Measurements from ENCODE around the gene SELENOV. TPM values are rescaled to one million over a fixed set of nuclear protein-coding genes. Genes with fewer than 3 reads are reported as not detected.

Gene SELENOV
- total RNA-seq, 8 experiments from 2014 or later, result 0.27 to 1.9 (median 0.58) TPM; not detected in 2

DNA sequence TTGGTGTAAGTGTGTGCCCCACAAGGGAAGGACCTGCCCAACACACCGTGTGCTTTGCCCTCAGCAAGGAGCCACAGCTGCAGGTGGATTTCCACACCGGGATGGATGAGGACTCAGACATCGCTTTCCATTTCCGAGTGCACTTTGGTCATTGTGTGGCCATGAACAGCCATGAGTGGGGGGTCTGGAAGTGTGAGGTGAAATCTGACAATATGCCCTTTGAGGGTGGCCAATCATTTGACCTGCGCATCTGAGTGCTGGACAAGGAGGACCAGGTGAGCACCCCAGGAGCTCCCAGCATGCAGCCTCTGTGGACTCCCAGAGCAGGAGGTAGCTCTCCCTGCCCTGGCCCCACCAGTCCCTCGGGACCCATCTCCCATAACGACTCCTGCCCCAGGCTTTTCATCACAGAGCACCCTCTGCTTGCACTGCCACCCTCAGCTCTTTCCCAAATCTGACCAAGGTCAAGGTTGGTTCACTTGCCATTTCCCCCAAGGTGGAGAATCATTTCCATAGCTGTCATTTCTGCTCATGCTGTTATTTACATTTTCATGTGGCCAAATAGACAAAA is 38.2 kb downstream of the SELENOV start:
- ATAC-seq (replicated peaks in 6 of 8), result no peak
- H3K4me1 ChIP-seq (replicated peaks in 1 of 2), result no peaks in the 10 kb centered on the region
- H3K4me3 ChIP-seq, result no peak overlapping the region
- 0 to 88% (median 30%) methylated on average over 1 to 2 of the region's 7 CpGs; no CpG with 5 or more reads in 5 of the 10 experiments for WGBS, 10 experiments
- H3K27ac ChIP-seq, result no peak overlapping the region
- in situ Hi-C loops (cut with MboI; ENCODE audit: low pct_unique_long_range_greater_than_20kb in 2 of 9, low sequenced_read_pairs in 9 of 9, unreplicated experiment in 9 of 9), result loop anchor here in 3 of 9 experiments (25.0 kb wide), 1 partner anchor 109 kb away; the partner anchor contains the start of gene LGALS16 (in 3 of the 3)

DNA sequence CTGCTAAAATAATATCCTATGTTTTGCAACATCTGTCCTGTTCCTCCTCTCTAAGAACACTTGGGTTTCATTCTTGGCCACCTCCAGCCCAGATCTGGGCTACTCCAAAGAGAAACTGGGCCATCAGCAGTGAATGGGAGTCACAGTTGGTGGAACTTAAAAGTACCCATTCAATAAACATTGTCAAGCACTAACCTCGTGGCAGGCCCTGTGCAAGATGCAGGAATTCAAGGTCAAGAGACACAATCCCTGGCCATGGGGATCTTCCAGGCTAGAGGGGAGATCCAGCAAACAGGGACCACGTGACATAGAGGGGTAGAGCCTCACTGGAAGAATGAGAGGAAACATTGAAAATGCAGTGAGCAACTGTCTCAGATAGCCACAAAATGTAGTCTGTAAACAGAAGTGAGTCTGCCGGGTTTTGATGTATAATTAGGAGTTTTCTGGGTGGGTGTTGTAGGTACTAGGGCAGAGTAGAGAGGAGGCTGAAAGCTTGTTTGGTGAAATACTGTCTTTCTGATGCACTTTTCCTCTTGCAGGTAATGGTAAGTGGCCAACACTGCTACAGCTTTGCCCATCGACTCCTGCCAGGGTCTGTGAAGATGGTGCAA is 39.9 kb downstream of the SELENOV start:
- Histone ChIP-seq H3K4me1 (replicated peaks in 1 of 2) (no peaks in the 10 kb centered on the region), H3K4me3 (no peak overlapping the region), H3K27ac (no peak overlapping the region)
- 0 to 70% (median 31%) methylated on average over 1 to 3 of the region's 4 CpGs; no CpG with 5 or more reads in 2 of the 10 experiments for WGBS, 10 experiments
- in situ Hi-C loops (cut with MboI; ENCODE audit: low pct_unique_long_range_greater_than_20kb in 2 of 9, low sequenced_read_pairs in 9 of 9, unreplicated experiment in 9 of 9), result loop anchor here in 3 of 9 experiments (25.0 kb wide), 1 partner anchor 107 kb away; the partner anchor contains the start of gene LGALS16 (in 3 of the 3)
- ATAC-seq (replicated peaks in 6 of 8), result no peak

DNA sequence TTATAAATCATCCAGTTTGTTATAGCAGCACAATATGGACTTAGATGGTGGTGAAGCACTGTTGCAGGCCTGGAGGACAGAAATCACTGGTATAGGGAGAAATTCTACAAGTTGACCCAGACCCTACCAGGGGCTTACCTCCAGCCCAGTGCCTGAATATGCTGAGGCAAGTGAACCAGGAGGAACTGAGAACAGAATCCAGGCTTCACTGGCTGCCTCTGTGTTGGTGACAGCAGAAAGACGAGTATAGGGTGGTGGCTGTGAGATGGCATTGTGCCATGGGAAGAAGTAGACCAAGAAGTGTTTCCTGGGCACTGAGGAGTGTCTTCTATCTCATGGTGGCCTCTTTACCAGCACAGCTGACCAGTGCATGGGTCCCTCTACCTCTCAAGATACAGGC is 40.9 kb downstream of the SELENOV start:
- H3K27ac ChIP-seq, result no peak overlapping the region
- H3K4me1 ChIP-seq (replicated peaks in 1 of 2), result no peaks in the 10 kb centered on the region
- 0 to 67% (median 0%) methylated on average over 1 of the region's 1 CpG; no CpG with 5 or more reads in 4 of the 10 experiments for WGBS, 10 experiments
- no peak for ATAC-seq (replicated peaks in 6 of 8)
- no peak overlapping the region for H3K4me3 ChIP-seq
- in situ Hi-C loops (cut with MboI; ENCODE audit: low pct_unique_long_range_greater_than_20kb in 2 of 9, low sequenced_read_pairs in 9 of 9, unreplicated experiment in 9 of 9), result loop anchor here in 3 of 9 experiments (25.0 kb wide), 1 partner anchor 106 kb away; the partner anchor contains the start of gene LGALS16 (in 3 of the 3)

DNA sequence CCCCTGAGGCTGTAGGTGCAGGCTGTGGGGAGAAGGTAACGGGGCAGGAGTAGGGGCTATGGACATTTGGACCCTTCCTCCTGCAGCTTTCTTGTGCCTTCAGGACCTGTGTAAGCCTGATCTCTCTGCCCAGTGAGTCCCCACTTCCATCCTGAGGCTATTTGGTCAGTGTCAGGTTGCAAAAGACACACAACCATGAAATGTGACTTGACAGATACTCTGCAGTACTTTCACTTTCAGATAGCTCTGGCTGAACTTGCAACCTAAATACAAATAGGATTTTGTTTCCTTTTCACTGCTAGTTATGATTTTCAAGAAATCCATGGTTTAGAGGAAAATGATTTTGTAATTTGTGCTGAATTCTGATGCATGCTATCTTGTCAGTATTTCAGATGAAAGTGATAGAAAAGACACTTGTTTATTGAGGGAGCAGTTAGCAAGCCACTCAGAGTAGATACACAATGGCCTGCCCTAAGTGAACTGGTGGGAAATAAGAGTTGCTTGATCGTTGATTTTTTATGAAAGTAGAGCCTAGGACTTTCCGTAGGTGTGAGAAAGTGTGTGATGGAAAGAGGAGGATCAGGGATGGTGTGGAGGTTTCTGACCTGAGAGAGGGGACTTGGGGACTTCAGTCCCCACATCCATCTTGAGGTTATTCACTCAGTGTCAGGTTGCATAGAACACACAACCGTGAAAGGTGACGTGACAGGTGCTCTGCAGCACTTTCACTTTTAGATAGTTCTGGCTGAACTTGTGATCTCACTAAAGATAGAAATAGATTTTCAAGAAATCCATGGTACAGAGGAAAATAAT is 43.1 kb downstream of the SELENOV start:
- ATAC-seq (replicated peaks in 6 of 8), result peak in 4 of 8 experiments; percentile 44 to 98 (median 86)
- Histone ChIP-seq H3K4me1 (replicated peaks in 1 of 2) (no peaks in the 10 kb centered on the region), H3K4me3 (no peak overlapping the region), H3K27ac (no peak overlapping the region)
- in situ Hi-C loops (cut with MboI; ENCODE audit: low pct_unique_long_range_greater_than_20kb in 2 of 9, low sequenced_read_pairs in 9 of 9, unreplicated experiment in 9 of 9), result loop anchor here in 3 of 9 experiments (25.0 kb wide), 1 partner anchor 104 kb away; the partner anchor contains the start of gene LGALS16 (in 3 of the 3)
- 32 to 80% (median 65%) methylated on average over 2 to 4 of the region's 5 CpGs; no CpG with 5 or more reads in 4 of the 10 experiments for WGBS, 10 experiments

DNA sequence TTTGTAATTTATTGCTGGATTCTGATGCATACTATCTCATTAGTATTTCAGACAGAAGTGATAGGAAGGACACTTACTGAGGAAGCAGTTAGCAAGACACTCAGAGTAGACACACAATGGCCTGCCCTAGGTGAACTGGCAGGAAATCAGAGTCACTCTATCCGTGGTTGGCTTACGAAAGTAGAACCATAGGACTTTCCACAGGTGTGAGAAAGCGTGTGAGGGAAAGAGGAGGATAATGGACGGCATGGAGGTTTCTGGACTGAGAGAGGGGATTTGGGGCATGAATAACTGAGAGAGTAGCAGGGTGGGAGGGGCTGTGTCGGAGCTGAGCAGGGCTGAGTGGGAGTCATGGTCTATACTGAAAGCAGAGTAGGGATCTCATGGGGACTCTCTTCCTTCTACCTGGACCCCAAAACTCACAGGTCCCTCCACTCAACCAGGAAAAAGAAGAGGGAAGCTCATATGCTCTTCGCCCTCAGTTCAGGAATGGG is 43.7 kb downstream of the SELENOV start:
- 0 to 78% (median 40%) methylated on average over 1 to 5 of the region's 6 CpGs; no CpG with 5 or more reads in 1 of the 10 experiments for WGBS, 10 experiments
- no peak for ATAC-seq (replicated peaks in 6 of 8)
- in situ Hi-C loops (cut with MboI; ENCODE audit: low pct_unique_long_range_greater_than_20kb in 2 of 9, low sequenced_read_pairs in 9 of 9, unreplicated experiment in 9 of 9), result loop anchor here in 3 of 9 experiments (25.0 kb wide), 1 partner anchor 104 kb away; the partner anchor contains the start of gene LGALS16 (in 3 of the 3)
- no peaks in the 10 kb centered on the region for H3K4me1 ChIP-seq (replicated peaks in 1 of 2)
- H3K4me3 ChIP-seq, result no peak overlapping the region
- no peak overlapping the region for H3K27ac ChIP-seq

DNA sequence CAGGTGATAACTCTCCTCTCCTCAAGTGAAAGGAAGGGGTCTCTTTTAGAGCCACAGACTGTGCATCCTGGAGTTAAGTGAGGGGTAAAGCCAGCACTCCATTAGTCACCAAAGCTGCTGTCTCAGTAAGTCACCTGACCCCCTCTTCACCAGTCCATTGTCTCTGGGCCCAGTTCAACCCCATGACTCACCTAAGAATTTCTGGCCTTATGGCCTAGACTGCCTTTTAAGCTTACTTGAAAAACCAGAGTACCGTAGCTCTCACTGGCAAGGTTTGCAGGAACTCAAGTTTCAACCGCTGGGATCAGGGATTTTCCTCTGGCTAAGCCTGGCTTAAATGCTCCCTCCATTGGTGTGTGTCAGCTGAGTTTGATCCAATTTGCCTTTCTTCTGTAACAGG is 48.5 kb downstream of the SELENOV start:
- in situ Hi-C loops (cut with MboI; ENCODE audit: low pct_unique_long_range_greater_than_20kb in 2 of 9, low sequenced_read_pairs in 9 of 9, unreplicated experiment in 9 of 9), result loop anchor here in 3 of 9 experiments (25.0 kb wide), 1 partner anchor 99 kb away; the partner anchor contains the start of gene LGALS16 (in 3 of the 3)
- no peaks in the 10 kb centered on the region for H3K4me1 ChIP-seq (replicated peaks in 1 of 2)
- ATAC-seq (replicated peaks in 6 of 8), result no peak
- H3K27ac ChIP-seq, result no peak overlapping the region
- WGBS, 10 experiments, result 0 to 100% (median 32%) methylated on average over 1 to 2 of the region's 2 CpGs; no CpG with 5 or more reads in 4 of the 10 experiments
- no peak overlapping the region for H3K4me3 ChIP-seq

DNA sequence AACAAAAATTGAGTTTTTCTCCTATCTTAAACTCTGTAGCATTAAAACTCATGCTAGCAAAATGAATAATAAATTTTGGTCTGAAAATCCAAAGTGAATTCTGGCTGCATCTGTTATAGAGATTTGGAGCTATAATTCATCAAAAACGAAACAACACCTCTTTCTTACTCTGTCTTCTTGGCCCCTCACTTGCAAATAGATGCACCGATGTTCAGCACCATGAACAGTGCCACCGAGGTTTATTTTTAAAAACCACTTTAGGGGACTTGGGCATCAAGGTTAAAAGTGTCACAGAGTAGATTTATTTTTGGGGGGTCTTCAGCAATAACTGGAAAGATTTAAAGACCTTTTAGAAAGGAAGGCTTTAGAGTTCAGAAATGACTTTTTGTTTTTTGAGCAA is 51.1 kb downstream of the SELENOV start:
- in situ Hi-C loops (cut with MboI; ENCODE audit: low pct_unique_long_range_greater_than_20kb in 2 of 9, low sequenced_read_pairs in 9 of 9, unreplicated experiment in 9 of 9), result loop anchor here in 3 of 9 experiments (25.0 kb wide), 1 partner anchor 96 kb away; the partner anchor contains the start of gene LGALS16 (in 3 of the 3)
- no peak for ATAC-seq (replicated peaks in 6 of 8)
- 0 to 83% (median 28%) methylated on average over 1 to 3 of the region's 3 CpGs for WGBS, 10 experiments
- Histone ChIP-seq H3K4me1 (replicated peaks in 1 of 2) (no peaks in the 10 kb centered on the region), H3K4me3 (no peak overlapping the region), H3K27ac (no peak overlapping the region)

DNA sequence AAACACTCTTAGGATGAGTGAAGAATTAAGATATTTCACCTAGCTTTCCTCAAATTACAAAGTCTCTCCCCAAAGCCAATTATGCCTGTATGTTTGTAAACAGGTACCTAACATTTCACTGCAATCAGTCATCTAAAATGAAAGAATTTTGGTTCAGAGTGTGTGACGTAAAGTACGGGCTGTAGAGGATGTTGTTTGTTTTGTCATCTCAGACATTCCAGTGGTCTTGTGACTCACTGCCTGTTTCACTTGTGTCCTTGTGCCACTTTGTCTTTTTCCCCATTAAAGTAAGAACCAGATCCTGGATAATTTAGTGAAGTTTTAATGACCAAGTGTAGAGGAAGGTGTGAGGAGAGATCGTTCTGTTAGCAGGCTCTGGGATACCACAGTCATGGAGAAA is 53.7 kb downstream of the SELENOV start:
- 0 to 79% (median 53%) methylated on average over 1 to 3 of the region's 3 CpGs; no CpG with 5 or more reads in 2 of the 10 experiments for WGBS, 10 experiments
- Histone ChIP-seq H3K27ac (no peak overlapping the region), H3K4me3 (no peak overlapping the region), H3K4me1 (replicated peaks in 1 of 2) (no peaks in the 10 kb centered on the region)
- in situ Hi-C loops (cut with MboI; ENCODE audit: low pct_unique_long_range_greater_than_20kb in 2 of 9, low sequenced_read_pairs in 9 of 9, unreplicated experiment in 9 of 9), result loop anchor here in 3 of 9 experiments (25.0 kb wide), 1 partner anchor 94 kb away; the partner anchor contains the start of gene LGALS16 (in 3 of the 3)
- ATAC-seq (replicated peaks in 6 of 8), result no peak

Other genes with a start within 250 kb of the SELENOV start
- not detected for gene IFNL2, start 246.7 kb upstream of the SELENOV start, total RNA-seq
- gene IFNL1, start 218.7 kb upstream of the SELENOV start, total RNA-seq, result not detected
- 1 to 10 TPM in 7 of 8 experiments, under 1 TPM in 1; 0.41 to 6.6 (median 2.9) TPM for gene LRFN1, start 194.3 kb upstream of the SELENOV start, total RNA-seq
- gene GMFG, start 179.1 kb upstream of the SELENOV start, total RNA-seq, result 1 to 10 TPM in 3 of 8 experiments, under 1 TPM in 3, not detected in 2; 0.55 to 1.5 (median 1.1) TPM
- 100 to 1,000 TPM in 2 of 8 experiments, 10 to 100 TPM in 6; 24.1 to 124 (median 64.9) TPM for gene SAMD4B, start 172.7 kb upstream of the SELENOV start, total RNA-seq
- gene PAF1, start 124.0 kb upstream of the SELENOV start, total RNA-seq, result 10 to 100 TPM; 23.7 to 59.7 (median 37.0) TPM
- gene MED29, start 123.8 kb upstream of the SELENOV start, total RNA-seq, result 10 to 100 TPM; 19.9 to 45.6 (median 26.2) TPM
- gene ZFP36, start 108.3 kb upstream of the SELENOV start, total RNA-seq, result 10 to 100 TPM in 3 of 8 experiments, 1 to 10 TPM in 4, under 1 TPM in 1; 0.96 to 30.4 (median 6.6) TPM
- gene PLEKHG2, start 102.5 kb upstream of the SELENOV start, total RNA-seq, result 10 to 100 TPM in 6 of 8 experiments, 1 to 10 TPM in 2; 1.1 to 50.6 (median 13.2) TPM
- gene RPS16, start 79.2 kb upstream of the SELENOV start, total RNA-seq, result 1,000 to 10,000 TPM in 7 of 8 experiments, 100 to 1,000 TPM in 1; 781 to 3,131 (median 1,617) TPM
- gene SUPT5H, start 69.6 kb upstream of the SELENOV start, total RNA-seq, result 100 to 1,000 TPM in 1 of 8 experiments, 10 to 100 TPM in 7; 52.4 to 129 (median 76.3) TPM
- gene TIMM50, start 34.3 kb upstream of the SELENOV start, total RNA-seq, result 100 to 1,000 TPM in 1 of 8 experiments, 10 to 100 TPM in 7; 46.0 to 104 (median 65.6) TPM
- 10 to 100 TPM in 4 of 8 experiments, 1 to 10 TPM in 1, under 1 TPM in 3; 0.25 to 84.3 (median 8.1) TPM for gene DLL3, start 16.2 kb upstream of the SELENOV start, total RNA-seq
- 10 to 100 TPM in 4 of 8 experiments, 1 to 10 TPM in 4; 6.2 to 14.2 (median 10.4) TPM for gene EID2B, start 17.7 kb downstream of the SELENOV start, total RNA-seq
- 10 to 100 TPM; 15.3 to 27.0 (median 18.6) TPM for gene EID2, start 25.0 kb downstream of the SELENOV start, total RNA-seq
- gene LGALS13, start 87.4 kb downstream of the SELENOV start, total RNA-seq, result not detected
- gene LGALS16, start 140.8 kb downstream of the SELENOV start, total RNA-seq, result not detected
- gene LGALS14, start 189.3 kb downstream of the SELENOV start, total RNA-seq, result not detected
- not detected for gene CLC, start 222.9 kb downstream of the SELENOV start, total RNA-seq

All from motor neuron (in vitro differentiated cells).